Stimulated activated CD8-positive, alpha-beta memory T cell treated with anti-CD3 and anti-CD28 coated beads, Interleukin-4, amount 100 ng/mL, for 1 hour (primary cell): ENCODE results near the gene MOB3B.
"Not testable (repeated sequence)": the region's sequence is repeated elsewhere in the genome, so short reads cannot be mapped to it uniquely, and the experiment has no call there.

Experiments used
- DNase-seq, 2 donors: peaks; one replicate each; pipeline ENCODE4 v3.0.0-alpha.2; 2020; ENCODE audit warnings: low read depth in 2 of 2, low spot score in 1 of 2

The MOB3B gene

GRCh38 chr9:27451207-27451797, 78.3 kb downstream of the MOB3B start:
- DNase-seq, result no peak

- no peak for DNase-seq
Measured at GRCh38 chr9:27450752-27451151, 78.9 kb downstream of the MOB3B start.

- DNase-seq, result not testable (repeated sequence)
Measured at GRCh38 chr9:27448356-27448755, 81.3 kb downstream of the MOB3B start.

- no peak for DNase-seq
Measured at GRCh38 chr9:27447031-27447683, 82.5 kb downstream of the MOB3B start.

GRCh38 chr9:27445688-27446087, 83.9 kb downstream of the MOB3B start:
- no peak for DNase-seq

GRCh38 chr9:27445057-27445595, 84.5 kb downstream of the MOB3B start:
- DNase-seq, result no peak

GRCh38 chr9:27442464-27442863, 87.2 kb downstream of the MOB3B start:
- no peak for DNase-seq

GRCh38 chr9:27441741-27442070, 87.9 kb downstream of the MOB3B start:
- DNase-seq, result no peak

GRCh38 chr9:27440888-27441740, 88.5 kb downstream of the MOB3B start:
- no peak for DNase-seq

GRCh38 chr9:27438522-27438921, 91.1 kb downstream of the MOB3B start:
- DNase-seq, result no peak

GRCh38 chr9:27437652-27438373, 91.8 kb downstream of the MOB3B start:
- DNase-seq, result no peak

- no peak for DNase-seq
Measured at GRCh38 chr9:27436234-27436633, 93.4 kb downstream of the MOB3B start.

GRCh38 chr9:27433631-27434325, 95.8 kb downstream of the MOB3B start:
- no peak for DNase-seq

GRCh38 chr9:27432308-27432707, 97.3 kb downstream of the MOB3B start:
- DNase-seq, result no peak

- no peak for DNase-seq
Measured at GRCh38 chr9:27431543-27432147, 98.0 kb downstream of the MOB3B start.

GRCh38 chr9:27430750-27431535, 98.7 kb downstream of the MOB3B start:
- DNase-seq, result no peak

- DNase-seq, result no peak
Measured at GRCh38 chr9:27429917-27430316, 99.7 kb downstream of the MOB3B start.

- DNase-seq, result no peak
Measured at GRCh38 chr9:27429436-27429835, 100.2 kb downstream of the MOB3B start.

GRCh38 chr9:27428551-27428950, 101.1 kb downstream of the MOB3B start:
- no peak for DNase-seq

GRCh38 chr9:27427272-27427643, 102.4 kb downstream of the MOB3B start:
- DNase-seq, result no peak
